ENCODE results near the gene ETNK2.
"Not testable (repeated sequence)": the region's sequence is repeated elsewhere in the genome, so short reads cannot be mapped to it uniquely, and the experiment has no call there.

Gene ETNK2

GRCh38 chr1:204121840-204122555, 29.8 kb downstream of the ETNK2 start:
- DNase-seq = no peak

- no peak for DNase-seq
Measured at GRCh38 chr1:204116539-204116938, 35.3 kb downstream of the ETNK2 start.

GRCh38 chr1:204115116-204115515, 36.7 kb downstream of the ETNK2 start:
- DNase-seq = no peak

GRCh38 chr1:204114606-204115005, 37.2 kb downstream of the ETNK2 start:
- no peak for DNase-seq

- DNase-seq = no peak
Measured at GRCh38 chr1:204113896-204114295, 37.9 kb downstream of the ETNK2 start.

- no peak for DNase-seq
Measured at GRCh38 chr1:204112876-204113730, 38.7 kb downstream of the ETNK2 start.

- no peak for DNase-seq
Measured at GRCh38 chr1:204110894-204111633, 40.8 kb downstream of the ETNK2 start.

GRCh38 chr1:204108312-204109141, 43.3 kb downstream of the ETNK2 start:
- no peak for DNase-seq

- DNase-seq = no peak
Measured at GRCh38 chr1:204107892-204108291, 44.0 kb downstream of the ETNK2 start.

GRCh38 chr1:204106825-204107224, 45.0 kb downstream of the ETNK2 start:
- no peak for DNase-seq

- no peak for DNase-seq
Measured at GRCh38 chr1:204105131-204105515, 46.7 kb downstream of the ETNK2 start.

GRCh38 chr1:204104331-204105130, 47.3 kb downstream of the ETNK2 start:
- no peak for DNase-seq

GRCh38 chr1:204103431-204103741, 48.5 kb downstream of the ETNK2 start:
- DNase-seq = no peak

- DNase-seq = peak; percentile 11
Measured at GRCh38 chr1:204102739-204103430, 49.0 kb downstream of the ETNK2 start.

GRCh38 chr1:204102029-204102611, 49.7 kb downstream of the ETNK2 start:
- no peak for DNase-seq

GRCh38 chr1:204099754-204100153, 52.1 kb downstream of the ETNK2 start:
- DNase-seq = not testable (repeated sequence)

GRCh38 chr1:204098683-204099082, 53.2 kb downstream of the ETNK2 start:
- DNase-seq = no peak

- DNase-seq = no peak
Measured at GRCh38 chr1:204096931-204097330, 54.9 kb downstream of the ETNK2 start.

GRCh38 chr1:204094856-204095634, 56.8 kb downstream of the ETNK2 start:
- DNase-seq = no peak

- DNase-seq = no peak
Measured at GRCh38 chr1:204094313-204094729, 57.5 kb downstream of the ETNK2 start.

All from HCEC 1CT (cell line).